ENCODE results near the gene STIM2.
"Not testable (repeated sequence)": the region's sequence is repeated elsewhere in the genome, so short reads cannot be mapped to it uniquely, and the experiment has no call there.

The STIM2 gene

GRCh38 chr4:27005905-27006590, 145.4 kb downstream of the STIM2 start:
- no peak for DNase-seq

- no peak for DNase-seq
These were observed 146.0 kb downstream of the STIM2 start for GRCh38 chr4:27006646-27007045.

GRCh38 chr4:27007507-27007906, 146.9 kb downstream of the STIM2 start:
- DNase-seq = no peak

DNA sequence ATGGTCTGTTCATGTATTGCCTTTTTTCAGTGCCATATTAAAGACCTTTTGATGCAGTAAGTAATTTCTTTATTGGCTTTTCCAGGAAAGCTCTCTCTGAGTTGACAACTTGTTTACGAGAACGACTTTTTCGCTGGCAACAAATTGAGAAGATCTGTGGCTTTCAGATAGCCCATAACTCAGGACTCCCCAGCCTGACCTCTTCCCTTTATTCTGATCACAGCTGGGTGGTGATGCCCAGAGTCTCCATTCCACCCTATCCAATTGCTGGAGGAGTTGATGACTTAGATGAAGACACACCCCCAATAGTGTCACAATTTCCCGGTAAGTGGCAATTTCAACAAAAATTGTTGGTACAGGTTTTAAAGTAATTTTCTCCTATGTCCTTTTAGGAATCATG, 148.0 kb downstream of the STIM2 start:
- DNase-seq = no peak

GRCh38 chr4:27009539-27009938, 148.9 kb downstream of the STIM2 start:
- DNase-seq = no peak

DNA sequence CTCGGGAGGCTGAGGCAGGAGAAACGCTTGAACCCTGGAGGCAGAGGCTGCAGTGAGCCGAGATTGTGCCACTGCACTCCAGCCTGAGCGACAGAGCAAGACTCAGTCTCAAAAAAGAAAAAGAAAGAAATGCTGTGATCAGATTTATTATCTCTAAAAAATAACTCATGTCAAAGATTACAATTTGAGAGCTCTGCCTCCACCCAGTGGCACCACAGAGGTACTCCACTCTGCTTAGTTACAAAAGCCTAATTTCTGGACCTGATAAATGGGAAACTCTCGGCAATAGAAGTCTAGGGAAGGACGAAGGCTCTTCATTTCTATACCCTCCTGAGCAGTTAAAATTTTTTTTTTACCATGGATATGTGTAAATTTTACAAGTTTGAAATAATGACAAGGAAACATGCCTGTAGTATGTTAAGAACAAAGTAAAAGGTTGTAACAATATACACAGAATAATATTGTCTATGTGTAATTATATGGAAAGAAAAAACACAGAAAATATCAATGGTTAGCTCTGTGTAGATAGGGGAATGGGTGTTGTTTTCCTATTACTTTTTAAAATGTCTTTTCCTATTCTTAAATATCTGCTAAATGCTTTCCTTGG, 149.8 kb downstream of the STIM2 start:
- peak; percentile 22 to 59 (median 42) for DNase-seq

DNA sequence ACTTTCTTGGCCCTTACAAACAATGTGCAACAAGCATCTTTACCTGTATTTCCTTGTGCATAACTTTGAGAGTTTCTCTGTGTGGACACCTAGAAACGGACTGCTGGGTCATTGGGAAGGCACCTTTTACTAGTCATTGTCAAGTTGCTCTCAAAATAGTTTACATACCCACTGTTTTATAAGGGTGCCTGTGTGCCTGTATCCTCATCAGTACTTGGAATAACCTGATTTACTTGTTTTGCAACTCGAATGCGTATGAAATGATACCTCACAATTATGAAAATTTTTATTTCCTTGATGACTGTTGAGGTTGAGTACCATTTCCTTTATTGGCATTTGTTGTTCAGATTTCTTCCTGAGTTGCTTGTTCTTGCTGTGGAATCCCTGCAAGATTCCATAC, 150.8 kb downstream of the STIM2 start:
- DNase-seq = no peak

DNA sequence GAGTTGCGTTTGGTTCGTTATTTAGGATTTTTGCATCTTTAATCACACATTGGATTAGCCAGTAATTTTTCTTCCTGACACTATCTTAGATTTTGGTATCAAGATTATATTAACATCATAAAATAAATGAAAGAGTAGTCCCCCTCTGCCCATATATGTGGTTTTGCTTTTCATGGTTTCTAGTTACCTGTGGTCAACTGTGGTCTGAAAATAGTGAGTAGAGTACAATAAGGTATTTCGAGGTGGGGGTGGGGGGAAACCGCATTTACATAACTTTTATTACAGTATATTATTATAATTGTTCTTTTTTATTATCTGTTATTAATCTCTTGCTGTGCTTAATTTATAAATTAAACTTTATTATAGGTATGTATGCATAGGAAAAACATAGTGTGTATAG, 152.4 kb downstream of the STIM2 start:
- no peak for DNase-seq

DNA sequence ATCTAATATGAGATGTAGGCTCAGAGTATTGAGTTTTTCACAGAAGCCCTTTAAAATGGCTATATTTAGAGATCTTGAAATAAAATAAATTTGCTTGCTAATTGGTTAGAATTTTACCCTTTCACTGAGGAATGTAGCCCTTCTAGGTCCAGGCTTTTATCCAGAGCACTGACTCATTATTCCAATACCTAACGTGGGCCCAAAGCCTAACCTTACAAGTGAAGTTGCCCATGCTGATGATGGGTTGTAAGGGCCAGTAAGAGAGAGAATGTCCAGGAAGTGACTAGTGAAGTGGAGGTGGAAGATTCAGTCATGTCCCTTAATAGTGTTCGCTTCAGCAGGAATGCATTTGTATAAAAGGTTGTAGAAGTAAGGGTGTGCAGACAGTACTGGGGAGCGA, 155.9 kb downstream of the STIM2 start:
- no peak for DNase-seq

DNA sequence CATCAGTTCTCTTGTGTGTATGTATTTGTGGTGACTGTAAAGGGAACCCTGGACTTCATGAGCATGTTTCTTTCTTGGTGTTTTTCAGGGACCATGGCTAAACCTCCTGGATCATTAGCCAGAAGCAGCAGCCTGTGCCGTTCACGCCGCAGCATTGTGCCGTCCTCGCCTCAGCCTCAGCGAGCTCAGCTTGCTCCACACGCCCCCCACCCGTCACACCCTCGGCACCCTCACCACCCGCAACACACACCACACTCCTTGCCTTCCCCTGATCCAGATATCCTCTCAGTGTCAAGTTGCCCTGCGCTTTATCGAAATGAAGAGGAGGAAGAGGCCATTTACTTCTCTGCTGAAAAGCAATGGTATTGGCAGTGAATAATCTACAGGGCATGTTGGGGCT, 157.0 kb downstream of the STIM2 start:
- DNase-seq = no peak

- no peak for DNase-seq
These were observed 157.4 kb downstream of the STIM2 start for GRCh38 chr4:27018076-27018475.

- DNase-seq = no peak
These were observed 158.3 kb downstream of the STIM2 start for GRCh38 chr4:27018910-27019309.

DNA sequence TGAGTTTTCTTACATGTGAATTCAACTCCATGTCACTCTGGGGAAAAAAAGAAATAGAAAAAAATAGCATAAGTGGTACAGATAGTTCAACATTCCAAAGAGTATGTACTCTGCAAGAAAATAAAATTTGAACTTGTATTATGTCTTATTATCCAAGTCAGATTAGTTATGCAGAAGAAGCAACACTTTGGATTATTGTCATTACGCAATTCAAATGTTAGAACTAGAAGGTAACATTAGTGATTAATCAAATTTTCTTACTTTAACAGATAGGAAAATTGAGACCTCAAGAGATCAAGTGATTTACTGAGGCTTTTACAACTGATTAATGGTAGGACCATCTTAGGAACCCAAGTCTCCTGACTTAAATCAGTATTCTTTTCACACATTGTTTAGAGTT, 159.1 kb downstream of the STIM2 start:
- no peak for DNase-seq

DNA sequence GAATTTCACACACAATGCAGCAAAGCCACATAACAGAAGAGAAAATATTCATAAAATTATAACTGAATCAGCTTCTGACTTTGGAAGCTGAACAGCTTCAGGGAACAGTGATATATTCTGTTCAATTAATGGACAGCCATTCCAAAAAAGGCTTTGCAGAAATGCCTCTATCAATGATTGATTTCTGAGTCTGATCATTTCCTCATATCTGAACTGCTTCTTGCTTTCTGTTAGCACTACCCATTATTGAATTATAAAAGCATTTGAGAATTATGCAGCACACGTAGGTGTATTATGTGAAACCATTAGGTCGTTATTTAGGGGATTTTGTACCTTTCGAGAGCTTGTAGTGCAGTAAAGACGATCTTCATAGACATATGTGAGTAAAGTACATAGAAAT, 159.6 kb downstream of the STIM2 start:
- DNase-seq = no peak

DNA sequence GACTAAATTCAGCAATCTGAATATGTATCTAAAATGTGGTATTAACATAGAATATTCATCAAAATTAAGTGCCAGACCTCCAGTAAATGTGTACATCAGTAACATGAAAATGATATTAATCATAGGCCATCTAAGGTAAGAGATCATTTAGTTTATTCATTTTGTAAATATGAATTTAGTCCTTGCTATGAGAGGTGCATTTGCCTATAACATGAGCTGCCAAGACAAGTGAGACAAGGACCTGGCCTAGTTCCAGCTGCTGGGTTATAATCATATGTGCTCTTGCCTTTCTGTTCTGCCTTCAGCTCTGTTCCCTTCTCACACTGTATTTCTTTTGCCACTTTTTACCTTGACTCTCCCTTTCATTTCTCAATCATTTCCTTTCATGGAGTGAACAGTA, 160.0 kb downstream of the STIM2 start:
- DNase-seq = no peak

DNA sequence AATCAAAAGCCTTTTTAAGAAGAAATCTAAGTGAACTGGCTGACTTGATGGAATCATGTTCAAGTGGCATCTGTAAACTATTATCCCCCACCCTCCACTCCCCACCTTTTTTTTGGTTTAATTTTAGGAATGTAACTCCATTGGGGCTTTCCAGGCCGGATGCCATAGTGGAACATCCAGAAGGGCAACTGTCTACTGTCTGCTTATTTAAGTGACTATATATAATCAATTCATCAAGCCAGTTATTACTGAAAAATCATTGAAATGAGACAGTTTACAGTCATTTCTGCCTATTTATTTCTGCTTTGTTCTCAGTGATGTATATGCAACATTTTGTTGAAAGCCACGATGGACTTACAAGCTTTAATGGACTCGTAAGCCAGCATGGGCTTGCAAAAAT, 162.3 kb downstream of the STIM2 start:
- no peak for DNase-seq

DNA sequence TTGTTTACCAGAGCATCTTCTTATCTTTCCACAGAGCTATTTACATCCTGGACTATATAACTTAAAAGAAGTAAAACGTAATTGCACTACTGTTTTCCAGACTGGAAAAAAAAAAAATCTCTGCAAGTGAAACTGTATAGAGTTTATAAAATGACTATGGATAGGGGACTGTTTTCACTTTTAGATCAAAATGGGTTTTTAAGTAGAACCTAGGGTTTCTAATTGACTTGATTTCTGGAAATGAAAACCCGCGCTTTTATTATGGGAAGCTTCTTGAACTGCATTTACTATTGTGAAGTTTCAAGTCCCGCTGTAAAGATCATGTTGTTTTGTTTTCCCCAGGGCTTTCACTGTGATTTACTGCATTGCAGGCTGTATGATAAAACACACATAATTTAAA, 162.7 kb downstream of the STIM2 start:
- DNase-seq = no peak

- no peak for DNase-seq
These were observed 164.2 kb downstream of the STIM2 start for GRCh38 chr4:27024805-27025204.

GRCh38 chr4:27027428-27027827, 166.8 kb downstream of the STIM2 start:
- DNase-seq = no peak

DNA sequence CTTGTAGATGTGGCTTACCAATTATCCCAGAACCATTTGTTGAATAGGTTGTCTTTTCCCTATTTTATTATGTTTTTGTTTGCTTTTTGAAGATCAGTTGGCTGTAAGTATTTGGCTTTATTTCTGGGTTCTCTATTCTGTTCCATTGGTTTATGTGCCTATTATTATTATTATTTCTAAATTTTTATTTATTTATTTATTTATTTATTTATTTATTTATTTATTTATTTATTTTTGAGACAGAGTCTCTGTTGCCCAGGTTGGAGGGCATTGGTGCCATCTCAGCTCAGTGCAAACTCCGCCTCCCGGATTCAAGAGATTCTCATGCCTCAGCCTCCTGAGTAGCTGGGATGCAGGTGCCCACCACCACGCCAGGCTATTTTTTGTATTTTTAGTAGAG, 174.5 kb downstream of the STIM2 start:
- not testable (repeated sequence) for DNase-seq

GRCh38 chr4:27040356-27040755, 179.7 kb downstream of the STIM2 start:
- DNase-seq = no peak

DNA sequence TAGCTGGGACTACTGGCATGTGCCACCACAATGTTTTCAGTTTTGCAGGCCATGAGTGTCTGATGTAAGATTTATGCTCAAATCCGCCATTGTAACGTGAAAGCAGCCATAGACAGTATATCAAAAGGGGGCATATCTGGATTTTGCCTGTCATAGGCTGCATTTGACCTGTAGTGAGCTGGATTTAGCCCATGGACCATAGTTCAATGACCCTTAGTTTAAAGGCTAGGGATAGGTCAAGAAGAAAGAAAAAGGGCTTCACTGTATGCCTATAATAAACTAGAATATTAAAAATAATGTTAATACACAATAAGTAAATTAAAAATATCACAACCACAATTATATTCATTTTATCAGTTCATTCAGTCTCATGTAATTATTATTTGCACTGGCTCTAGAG, 181.8 kb downstream of the STIM2 start:
- no peak for DNase-seq

DNA sequence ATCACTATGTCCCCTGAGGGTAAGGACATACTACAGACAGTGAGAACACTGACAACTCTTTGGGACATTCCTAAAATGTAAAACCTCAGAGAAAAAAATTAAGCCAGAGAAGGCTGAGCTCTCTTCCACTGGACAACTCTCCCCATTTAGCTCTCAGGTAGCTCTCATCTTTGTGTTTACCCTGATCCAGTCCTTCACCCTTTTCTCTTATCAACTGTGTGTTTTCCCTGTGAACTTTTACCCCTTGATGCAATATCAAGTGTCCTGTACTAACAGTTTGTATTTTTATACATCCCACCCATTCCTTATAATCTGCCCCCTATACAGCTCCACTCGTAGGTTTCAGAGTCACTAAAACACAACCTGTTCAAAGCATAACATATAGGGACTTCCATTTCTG, 182.6 kb downstream of the STIM2 start:
- no peak for DNase-seq

DNA sequence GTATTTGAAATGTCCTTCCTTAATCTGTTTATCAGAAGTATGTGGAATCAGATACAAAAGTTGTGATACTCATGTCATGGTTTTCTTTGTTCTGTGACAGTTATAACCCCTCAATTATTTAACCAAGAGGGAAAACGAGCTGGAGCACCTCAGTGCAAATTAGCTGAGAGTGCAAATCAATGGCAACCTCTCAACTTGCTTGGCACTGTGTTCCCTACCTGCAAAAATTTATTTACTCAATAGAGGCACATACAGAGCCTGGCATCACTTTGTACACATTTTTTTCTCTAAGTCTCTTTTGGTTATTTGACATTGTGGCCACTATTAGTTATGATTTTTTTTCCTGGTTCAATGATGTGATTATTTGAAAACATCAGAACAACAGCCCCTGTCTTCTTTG, 186.2 kb downstream of the STIM2 start:
- no peak for DNase-seq
